HL-60/S4 treated with phorbol 12-myristate 13-acetate at 8.2 ng/mL for 4 days and 3 days (cell line): ENCODE measurements around the gene TMEM14A.

Experiments used
- in situ Hi-C: fragments of 300-500 bp; cut with MboI; formaldehyde crosslinking; loops from 2 replicates; pipeline ENCODE4 v1.15.0; 2022; ENCODE audit warnings: low sequenced_read_pairs

Gene TMEM14A, protein sequence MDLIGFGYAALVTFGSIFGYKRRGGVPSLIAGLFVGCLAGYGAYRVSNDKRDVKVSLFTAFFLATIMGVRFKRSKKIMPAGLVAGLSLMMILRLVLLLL

DNA sequence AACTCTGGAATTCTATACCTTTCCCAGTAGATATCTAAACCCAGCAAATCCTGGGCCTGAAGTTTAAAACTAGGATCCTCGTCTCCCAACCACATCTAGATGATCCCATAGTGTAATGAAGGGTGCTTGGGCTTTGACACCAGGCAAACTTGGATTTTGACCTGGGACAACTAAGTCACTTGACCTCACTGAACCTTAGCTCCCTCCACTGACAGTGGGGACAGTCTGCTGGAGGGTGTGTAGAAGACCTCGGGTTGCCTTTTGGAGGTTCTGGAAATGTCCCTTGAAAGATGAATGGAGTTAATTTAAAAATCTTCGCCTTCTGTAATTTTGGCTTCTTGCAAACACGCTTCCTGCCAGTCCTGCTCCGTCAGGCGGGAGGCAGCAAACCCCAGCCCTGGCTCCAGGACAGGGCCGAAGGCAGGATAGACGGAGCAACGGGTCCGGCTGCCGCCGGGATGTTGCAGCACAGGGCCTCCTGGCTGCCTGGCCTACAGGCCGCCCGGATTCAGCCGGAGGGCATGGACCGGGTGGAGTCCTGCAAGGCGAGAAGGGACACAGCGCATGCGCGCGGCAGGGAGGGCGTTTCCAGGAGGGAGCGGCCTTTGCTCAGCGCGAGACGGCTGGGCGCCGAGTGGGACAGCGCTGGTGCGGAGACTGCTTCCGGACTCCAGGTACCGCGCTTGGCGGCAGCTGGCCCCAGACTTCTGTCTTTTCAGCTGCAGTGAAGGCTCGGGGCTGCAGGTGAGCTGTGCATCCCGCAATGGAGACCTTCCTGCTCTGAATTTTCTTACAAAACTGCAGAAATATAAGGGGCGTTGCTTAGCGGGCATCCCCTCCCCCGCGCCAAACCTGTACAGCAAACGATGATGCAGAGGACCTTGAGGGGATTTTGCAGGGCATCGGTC is at the start of gene TMEM14A:
Gene TMEM14A (plus strand): TSS at position 612 of the 908 bp plus-strand sequence. CDS start 5,990 bp downstream, outside the sequence.
- in situ Hi-C loops: loop anchor here (25.0 kb wide), 1 partner anchor 408 kb away; no protein-coding TSS in a partner anchor

DNA sequence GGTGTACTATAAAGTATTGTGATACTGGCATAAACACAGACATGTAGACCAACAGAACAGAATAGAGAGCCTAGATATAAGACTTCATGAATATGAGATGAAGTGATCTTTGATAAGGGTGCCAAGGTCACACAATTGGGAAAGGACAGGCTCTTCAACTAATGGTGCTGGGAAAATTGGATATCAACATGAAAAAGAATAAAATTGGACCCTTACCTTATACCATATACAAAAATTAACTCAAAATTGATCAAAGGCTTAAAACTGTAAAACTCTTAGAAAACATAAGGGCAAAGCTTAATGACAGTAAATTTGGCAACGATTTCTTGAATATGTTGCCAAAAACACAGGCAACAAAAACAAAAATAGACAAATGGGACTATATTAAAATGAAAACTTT is 49.3 kb upstream of the TMEM14A start:
- in situ Hi-C loops: no loop called here

DNA sequence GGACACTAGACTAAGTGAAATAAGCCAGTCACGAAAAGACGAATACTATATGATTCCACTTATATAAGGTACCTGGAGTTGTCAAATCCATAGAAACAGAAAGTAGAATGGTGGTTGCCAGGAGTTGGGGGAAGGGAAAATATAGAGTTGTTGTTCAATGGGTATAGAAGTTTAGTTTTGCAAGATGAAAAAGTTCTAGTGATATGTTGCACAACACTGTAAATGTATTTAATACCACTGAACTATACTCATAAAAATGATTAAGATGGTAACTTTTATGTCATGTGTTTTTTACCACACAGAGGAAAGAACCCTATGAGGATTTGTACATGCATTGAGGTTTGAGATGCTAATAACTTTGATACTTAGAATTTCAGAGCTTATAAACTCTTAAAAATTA is 48.1 kb upstream of the TMEM14A start:
- in situ Hi-C loops: no loop called here

DNA sequence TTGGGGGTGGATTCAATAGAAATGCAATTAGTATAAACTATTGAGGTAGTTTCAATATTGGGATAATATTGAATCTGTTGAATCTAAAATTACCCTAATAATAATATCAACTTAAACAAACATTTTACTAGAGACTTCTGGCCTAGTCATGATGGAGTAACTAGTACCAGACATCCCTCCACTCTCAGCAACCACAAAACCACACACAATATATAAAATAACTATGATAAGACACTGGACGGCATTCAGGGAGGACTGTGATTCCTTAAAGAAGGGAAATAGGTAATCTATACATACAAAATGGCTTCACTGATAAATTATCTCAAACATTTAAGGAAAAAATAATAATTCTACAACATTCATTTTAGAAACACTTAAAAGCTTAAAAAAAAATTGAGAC is 38.9 kb upstream of the TMEM14A start:
- in situ Hi-C loops: no loop called here

DNA sequence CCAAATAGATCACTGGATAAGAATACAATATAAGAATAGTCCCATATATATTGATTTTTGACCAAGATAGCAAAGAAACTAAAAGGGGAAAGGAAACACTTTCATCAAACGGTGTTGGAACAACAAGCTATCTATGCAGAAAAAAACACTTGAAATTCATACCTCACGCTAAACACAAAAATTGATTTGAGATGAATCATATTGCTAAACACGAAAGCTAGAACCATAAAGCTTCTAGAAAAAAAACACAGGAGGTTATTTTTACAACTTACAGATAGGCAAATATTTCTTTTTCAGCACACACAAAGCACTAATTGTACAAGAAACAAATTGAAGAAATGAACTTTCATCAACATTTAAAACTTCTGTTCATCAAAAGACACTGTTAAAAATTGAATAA is 36.7 kb upstream of the TMEM14A start:
- in situ Hi-C loops: no loop called here

DNA sequence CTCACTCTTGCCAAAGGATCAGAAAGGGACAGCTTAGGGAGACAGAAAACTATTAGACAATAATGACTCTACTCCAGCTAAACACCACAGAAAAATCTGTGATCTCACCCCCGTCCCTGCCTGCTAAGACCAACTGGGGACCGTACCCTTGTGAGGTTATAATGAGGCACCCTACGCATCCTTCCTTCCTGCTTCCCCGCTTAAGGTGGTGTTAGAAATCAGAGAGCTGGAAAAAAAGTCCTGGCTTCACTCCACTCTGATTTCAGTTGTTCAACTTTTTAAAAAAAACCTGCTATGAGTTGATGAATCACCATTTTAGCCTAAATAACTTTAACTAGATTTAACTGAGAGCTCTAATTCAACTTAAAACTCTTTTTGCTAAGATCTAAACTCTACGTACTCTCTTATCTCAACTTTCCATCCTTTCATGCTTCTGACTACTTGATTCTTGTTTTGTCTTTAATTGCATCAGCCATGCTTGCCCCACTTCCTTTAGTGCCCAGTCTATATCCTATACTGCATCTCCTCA is 35.8 kb upstream of the TMEM14A start:
- in situ Hi-C loops: no loop called here

DNA sequence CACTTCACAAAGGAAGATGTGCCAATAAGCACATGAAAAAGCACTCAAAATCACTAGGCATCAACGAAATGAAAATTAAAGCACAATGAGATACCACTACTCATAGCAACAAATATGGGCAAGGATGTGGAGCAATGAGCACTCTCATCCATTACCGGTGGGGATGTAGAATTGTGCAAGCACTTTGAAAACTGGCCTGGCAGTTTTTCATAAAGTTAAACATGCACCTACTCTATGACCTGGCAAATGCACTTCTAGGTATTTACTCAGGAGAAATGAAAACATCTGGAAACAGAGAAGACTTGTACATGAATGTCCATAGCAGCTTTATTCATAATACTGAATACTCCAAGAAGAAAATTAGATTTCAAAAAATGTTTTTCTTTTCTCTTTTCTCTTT is 34.1 kb upstream of the TMEM14A start:
- in situ Hi-C loops: no loop called here

DNA sequence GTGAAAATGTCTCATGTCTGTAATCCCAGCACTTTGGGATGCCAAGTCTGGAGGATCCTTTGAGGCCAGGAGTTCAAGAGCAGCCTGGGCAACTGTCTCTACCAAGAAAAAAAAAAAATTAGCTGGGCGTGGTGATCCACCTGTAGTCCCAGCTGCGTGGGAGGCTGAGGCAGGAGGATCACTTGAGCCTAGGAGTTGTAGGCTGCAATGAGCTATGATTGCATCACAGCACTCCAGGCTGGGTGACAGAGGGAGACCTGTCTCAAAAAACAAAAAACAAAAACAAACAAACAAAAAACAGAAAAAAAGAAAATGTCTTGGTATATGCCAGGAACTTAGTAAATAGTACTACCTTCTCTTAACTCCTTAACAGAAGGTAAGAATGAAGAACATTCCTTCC is 31.4 kb upstream of the TMEM14A start:
- in situ Hi-C loops: no loop called here

DNA sequence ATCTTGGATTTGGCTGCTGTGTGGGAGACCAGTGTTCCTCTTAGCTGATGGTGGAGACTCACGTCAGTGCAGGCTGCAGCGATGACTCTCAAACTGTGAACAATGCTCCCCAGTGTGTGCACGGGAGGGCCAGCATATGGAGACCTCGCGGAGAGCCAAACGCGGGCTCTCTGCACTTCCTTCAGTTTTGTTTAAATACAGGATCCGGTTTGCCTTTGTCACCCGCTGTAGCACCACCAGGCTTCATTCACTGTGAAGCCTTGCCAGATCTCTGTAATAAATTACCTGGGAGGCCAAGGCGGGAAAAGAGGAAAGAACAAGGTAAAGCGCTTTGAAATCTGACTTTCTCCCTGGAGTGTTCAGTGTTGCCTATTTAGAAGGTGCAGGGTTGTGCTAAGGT is 30.7 kb upstream of the TMEM14A start:
- in situ Hi-C loops: no loop called here

DNA sequence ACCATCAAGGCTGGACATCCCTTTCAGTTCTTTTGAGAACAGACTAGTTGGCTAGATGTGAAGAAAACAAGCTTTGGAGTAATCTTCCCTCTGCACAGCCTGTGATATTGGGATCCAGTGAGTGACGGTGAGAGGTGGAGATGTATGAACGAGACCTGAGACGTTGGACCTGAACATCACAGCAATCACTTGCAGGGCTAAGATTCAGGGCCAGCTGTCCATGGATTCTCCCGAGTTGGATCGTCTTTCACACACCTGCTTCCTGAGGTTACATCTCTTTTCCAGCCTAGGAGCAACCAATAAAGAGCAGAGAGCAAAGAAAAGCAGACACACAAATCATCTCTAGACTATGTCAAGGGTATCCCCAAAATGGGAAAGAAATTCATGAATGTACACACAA is 30.0 kb upstream of the TMEM14A start:
- in situ Hi-C loops: no loop called here

DNA sequence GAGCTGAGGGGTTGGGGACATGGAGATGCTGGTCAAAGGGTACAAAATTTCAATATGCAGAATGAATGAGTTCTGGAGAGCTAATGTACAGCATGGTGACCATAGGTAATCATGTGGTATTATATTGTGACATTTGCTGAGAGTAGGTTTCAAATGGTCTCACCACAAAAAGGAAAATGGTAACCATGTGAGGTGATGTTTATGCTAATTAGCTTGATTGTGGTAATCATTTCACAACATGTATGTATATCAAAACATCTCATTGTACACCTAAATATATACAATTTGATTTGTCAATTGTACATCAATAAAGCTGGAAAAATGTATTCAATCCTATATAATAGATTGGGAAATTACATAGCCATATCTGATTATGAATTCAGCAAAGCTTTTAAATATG is 29.5 kb upstream of the TMEM14A start:
- in situ Hi-C loops: no loop called here

DNA sequence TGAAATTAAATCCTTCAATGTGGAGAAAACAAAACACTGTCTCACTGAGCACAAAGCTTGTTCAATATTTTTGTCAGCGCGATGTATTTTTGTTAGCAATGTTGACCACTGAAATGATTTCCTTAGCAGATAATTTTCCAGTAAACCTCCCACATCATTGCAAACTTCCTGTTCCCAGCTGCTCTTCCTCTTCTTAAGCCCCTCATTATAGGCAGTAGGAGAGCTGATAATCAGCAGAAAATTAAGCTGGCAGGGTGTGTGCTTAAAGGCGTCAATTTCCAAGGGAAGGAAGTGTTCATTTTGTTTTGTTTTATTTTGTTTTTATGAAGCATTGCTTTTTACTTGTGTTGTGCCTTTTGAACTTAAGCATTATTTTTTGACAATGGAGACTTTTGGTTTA is 29.1 kb upstream of the TMEM14A start:
- in situ Hi-C loops: no loop called here

DNA sequence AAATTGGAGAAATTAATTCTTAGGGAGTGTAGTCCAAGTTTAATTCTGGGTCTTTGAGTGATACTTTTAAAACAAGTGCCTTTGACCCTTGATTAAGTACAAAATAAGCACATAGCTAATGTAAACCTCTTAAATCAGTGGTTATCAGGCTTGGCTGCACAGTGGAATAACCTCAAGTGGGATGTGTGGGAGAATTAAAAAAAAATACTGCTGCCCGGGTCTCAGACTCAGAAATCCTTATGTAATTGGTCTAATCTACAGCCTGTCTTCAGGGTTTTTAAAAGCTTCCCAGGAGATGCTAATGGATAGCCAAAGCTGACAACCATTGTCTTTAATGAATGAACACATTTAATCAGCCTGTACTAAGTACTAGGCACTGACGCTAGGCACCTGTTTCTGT is 28.5 kb upstream of the TMEM14A start:
- in situ Hi-C loops: no loop called here

DNA sequence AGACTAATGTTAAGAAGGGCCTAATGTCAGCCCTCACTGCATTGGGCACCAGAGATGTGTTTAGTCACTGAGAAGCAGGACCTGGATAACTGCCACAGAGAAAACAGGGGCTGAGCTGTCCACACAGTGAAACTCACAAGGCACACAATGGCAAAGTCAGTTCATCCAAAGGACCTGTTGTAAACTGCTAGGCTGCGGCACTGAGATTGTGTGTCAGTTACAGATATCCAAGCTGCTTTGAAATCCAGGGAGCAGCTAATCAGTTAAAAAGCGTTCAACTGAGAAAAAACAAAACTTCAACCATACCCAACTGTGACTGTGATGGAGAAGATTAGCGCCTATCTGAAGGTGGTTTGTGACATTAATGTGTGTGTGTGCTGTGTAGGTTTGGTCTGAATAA is 27.8 kb upstream of the TMEM14A start:
- in situ Hi-C loops: no loop called here

DNA sequence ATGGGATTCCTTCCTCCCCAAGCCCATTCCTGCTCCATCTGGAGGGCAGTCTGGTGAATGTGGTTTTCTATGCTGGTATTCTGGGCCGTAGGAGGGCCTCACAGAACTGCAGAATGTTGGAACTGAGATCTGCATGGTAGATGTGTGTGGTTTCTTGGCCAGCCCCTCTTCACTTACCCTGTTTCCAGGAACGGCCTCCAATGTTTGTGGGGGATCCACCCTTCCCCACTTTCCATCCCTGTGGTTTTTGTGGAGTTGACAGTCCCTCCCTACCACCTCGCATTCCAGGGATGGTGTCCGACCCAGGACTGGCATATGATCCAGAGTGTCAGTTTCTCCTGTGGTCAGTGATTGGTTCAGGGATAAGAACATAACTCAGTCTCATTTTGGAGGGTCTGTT is 26.7 kb upstream of the TMEM14A start:
- in situ Hi-C loops: no loop called here

DNA sequence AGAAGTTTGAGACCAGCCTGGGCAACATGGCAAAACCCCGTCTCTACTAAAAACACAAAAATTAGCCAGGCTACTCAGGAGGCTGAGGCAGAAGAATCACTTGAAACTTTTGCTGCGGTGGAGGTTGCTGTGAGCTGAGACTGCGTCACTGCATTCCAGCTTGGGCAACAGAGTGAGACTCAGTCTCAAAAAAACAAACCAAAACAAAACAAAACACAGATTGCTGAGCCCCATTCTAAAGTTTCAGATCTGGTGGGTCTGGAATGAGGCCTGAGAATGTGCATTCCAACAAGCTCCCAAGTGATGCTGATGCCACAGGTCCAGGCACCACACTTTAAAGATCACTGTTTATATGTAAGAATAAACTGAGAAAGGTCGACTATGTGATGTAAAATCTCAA is 24.9 kb upstream of the TMEM14A start:
- in situ Hi-C loops: no loop called here

DNA sequence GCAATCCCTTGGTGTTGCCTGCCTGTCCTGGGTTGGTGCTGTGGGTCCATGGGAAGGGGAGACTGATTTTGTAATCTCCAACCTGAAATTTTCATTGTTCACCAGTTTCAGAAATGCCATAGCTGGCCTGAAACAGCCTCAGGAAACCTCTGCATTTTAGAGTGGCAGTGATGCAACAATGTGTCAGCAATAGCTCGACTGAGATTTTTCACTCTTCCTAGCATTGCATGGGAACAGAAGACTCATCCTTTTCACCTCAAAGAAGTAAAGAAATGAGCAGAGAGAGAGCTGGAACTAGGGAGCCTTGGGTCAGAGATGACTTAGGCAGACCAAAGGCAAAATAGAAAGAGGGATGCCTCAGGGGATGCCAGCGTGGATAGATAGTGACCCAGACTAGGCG is 23.7 kb upstream of the TMEM14A start:
- in situ Hi-C loops: no loop called here

DNA sequence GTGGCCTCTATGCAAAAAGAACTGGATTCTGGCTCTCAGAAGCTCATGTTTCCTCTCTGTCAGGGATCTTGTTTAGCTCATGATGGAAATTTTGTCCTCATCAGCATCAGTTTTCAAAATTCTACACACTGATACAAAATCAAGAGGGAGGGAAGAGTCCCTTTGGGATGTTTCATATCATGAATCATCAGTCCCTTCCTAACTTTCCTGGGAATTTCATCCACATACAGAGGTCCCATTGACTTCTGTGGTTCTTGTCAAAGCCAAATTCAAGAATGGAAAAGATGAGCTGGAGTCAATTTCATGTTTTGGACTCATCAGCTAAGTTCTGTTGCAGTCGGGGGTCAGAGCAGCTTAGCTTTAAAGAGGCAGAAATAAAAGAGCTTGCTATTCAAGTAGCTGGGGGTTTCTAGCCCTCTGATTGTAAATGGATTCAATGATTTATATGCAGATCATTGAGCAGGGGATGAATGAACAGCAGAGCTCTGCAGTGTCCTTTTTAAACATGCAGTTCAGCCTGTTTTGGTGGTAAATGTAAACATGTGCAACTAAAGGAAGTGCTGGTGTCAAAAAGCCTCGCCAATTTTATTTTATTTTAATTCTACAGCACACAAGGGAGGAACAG is 21.3 kb upstream of the TMEM14A start:
- in situ Hi-C loops: loop anchor here (25.0 kb wide), 1 partner anchor 387 kb away; no protein-coding TSS in a partner anchor

DNA sequence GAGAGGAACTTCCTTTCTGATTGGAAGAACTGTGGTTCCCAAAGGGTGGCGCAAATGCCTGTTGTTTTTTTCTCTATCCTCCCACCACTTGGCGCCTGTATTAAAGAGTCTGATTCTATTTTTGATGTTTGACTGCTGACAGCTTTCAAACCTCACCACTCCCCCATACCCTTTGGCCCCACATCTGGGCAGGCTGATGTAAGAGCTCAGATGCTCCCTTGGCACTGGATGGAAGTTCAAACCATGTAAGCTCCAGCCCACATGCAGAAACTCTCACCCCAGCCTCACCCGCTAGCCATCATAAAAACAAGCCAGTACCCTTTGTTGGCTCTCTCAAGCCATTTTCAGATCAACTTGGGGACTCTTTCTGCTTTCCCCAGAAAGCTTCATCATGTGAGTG is 20.0 kb upstream of the TMEM14A start:
- in situ Hi-C loops: loop anchor here (25.0 kb wide), 1 partner anchor 389 kb away; no protein-coding TSS in a partner anchor

DNA sequence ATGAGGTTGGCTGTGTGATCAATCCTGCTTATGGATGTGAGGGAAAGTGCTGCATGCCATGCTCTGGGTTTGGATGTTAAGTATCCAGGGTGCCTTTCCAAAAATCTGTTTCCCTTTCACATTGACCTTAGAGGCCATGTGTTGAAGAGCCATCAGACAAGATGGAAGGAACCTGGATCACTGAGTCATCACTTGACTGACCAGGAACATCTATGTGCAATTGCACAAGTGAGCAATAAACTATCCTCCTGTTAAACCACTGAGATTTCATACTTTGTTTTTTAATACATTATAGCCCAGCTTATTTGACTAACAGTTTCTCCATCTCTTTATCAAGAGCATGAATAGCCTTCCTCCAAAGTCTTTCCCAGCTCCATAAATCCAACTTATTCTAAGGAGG is 17.8 kb upstream of the TMEM14A start:
- in situ Hi-C loops: loop anchor here (25.0 kb wide), 1 partner anchor 391 kb away; no protein-coding TSS in a partner anchor

DNA sequence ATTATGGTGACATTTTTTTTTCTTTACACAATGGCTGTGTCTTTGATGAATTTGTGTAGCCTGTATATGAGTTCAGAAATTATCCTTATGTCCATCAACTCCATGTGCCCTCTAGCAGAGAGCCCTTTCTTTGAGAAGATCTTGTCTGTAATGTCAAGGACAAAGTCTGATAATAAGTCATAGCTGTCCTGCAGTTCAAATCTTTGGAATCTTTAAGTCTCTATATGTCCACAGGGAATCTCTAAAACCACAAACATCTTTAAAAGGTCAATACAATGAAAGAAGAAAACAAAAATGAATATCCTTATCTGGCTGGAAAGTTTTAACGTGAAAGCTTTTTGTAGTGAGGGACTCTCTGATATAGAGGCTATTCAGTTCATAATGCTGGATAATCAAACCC is 16.9 kb upstream of the TMEM14A start:
- in situ Hi-C loops: loop anchor here (25.0 kb wide), 1 partner anchor 392 kb away; no protein-coding TSS in a partner anchor

DNA sequence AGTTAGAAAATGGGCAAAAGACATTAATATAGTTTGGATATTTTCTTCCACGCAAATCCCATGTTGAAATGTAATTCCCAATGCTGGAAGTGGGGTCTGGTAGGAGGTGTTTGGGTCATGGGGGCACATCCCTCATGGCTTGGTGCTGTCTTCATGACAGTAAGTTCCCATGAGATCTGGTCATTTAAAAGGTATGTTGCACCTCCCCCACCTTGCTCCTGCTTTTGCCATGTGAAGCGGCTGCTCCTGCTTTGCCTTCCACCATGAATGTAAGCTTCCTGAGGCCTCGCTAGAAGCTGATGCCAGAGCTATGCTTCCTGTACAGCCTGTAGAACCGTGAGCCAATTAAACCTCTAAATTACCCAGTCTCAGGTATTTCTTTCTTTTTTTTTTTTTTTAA is 16.3 kb upstream of the TMEM14A start:
- in situ Hi-C loops: loop anchor here (25.0 kb wide), 1 partner anchor 392 kb away; no protein-coding TSS in a partner anchor
